Occipital lobe (tissue), 2 donors: ENCODE results near the gene SOHLH2. TPM values are rescaled to one million over a fixed set of nuclear protein-coding genes. Genes with fewer than 3 reads are reported as not detected.
A peak's percentile ranks its signal among the peaks of the same experiment; 100 is the strongest.

Experiments used
- DNase-seq: peaks from one replicate; lab custom pipeline; 2025; lab: John Stamatoyannopoulos, UW
- total RNA-seq: library from RNA; depleted of rRNA; stranded (reverse); fragments of >200 nt; gene quantifications from one replicate; pipeline ENCODE4 v1.2.3, GENCODE V29; 2014

SOHLH2 gene
- total RNA-seq, 1 donor from 2014 or later, result 0.31 TPM

DNA sequence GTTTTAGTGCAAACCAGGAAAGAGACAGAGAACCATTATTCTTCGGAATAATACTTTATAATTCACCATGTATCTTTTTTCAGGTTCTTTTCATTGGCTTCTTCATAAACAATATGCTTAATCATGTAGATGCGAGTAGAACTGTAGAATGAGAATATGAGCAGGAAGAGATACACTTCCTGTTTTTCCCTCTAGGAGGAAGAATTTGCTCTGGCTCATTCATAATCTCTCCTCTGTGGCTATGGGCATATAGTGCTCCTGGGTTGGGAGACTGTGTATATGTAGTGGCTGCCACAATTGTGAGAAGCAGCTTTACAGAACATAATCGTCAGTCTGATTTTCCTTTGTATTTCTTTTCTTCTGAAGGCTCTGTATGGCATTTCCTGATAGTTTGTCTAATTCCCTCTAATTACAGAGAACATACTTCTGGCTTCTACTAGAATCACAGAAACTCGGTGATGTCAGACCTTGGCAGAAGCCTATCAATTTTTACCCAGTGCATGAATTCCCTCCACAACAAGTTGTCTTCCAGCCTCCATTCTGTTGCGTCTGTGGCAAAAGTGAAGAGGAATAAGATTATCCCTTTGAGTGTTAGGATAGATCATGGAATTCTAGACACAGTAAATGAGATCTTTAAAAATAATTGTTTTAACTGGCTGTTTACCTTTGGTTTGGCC is 80.3 kb downstream of the SOHLH2 start:
- DNase-seq, result no peak

DNA sequence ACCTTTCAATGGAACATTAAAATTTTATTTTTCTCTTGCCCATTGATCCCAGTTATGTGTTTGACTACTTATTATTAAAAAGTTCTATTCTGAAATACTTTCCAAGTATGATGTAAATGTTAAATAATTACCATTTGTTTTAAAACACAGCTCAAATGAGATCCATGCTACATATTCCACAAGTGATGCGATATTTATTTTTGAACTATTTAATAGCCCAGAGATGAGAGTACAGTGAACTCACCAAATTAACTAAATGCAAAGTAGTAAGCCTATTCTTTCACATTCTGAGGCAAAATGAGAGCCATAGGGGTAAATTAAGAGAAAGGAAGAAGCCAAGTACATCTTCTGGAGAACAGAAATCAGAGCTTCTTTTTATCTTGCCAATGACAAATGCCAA is 82.0 kb downstream of the SOHLH2 start:
- DNase-seq, result no peak

DNA sequence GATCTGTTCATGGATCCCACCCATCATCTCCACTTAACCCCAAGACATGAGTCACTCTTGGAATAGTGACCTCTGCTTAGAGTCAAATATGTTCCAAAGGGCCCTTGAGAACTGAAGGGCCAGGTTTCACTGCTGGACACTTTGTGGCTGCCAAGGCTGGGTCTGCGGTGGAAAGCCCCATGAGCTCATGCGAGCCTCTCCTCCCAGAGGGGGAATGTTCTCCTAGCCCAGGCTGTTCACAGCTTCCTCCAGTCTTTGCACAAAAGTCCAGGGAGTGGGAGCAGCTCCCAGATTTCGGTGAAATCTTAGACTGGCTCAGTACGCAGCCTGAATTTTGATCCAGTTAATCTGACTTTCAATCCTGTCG is 82.4 kb downstream of the SOHLH2 start:
- DNase-seq, result peak; percentile 50

DNA sequence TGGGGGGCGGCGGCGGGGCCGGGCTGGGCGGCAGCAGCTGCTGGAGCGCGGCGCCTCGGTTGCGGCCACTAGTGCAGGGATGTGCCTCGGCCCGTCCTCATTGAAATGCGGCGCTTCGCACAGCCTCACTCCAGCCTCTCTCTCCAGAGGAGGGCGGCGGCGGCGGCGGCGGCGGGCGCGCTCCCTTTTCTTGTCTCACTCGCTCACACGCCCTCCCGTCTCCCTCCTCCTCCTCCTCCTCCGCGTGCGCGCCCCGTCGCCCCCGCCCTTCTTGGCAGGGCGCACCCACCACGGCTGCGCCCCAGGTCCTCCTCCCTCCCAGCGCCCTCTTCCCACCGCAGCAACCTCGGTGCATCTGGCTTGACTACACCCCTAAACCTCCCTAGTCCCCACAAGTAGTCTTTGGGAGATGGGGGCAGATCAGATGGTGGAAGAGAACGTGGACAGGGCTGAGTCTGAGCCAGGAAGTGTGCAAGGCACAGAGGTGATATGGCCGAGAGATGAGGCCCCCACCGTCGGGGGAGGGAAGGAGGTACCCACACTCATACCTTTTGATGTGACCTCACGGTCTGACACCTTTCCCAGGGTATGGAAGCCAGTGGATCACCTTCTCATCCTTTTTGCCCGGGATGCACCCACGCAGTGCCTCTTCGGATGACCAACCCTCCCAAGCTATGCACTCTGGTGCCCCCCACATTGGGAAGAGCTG is 83.0 kb downstream of the SOHLH2 start, which contains the start of gene DCLK1:
Gene DCLK1, minus strand, starts transcription at position 161 of the 709 bp plus-strand sequence.
- DNase-seq, result peak; percentile 64

DNA sequence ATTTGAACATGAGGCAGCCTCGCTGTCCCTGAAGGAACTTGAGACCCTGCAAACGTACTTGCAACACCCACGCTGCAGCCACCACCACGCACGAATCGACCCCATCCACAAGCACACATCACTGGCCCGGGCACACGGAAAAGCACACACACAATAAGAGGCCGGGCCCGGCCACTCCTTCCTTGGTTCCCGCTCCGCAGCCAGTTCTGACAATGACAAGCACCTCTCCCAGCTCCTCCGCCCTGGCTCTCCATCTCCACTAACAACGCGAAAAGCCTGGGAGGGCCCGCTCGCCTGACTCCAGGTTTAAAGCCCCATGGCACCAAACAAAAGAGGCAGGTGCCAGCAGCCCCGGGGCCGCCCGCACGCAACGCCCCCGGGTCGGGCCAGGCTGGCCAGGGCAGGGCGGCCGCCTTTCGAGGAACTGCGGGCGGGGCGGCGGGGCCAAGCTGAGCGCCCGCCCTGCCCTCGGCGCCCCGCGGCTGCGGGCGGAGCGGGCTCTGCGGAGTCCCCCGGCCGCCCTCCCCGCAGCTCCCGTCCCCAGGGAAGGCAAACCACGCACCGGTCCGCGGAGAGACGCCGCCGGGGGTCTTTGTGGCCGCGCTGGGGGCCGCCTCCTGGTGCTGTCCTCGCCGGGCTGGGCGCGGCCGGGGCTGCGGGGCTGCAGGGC is 83.7 kb downstream of the SOHLH2 start:
- DNase-seq, result no peak

DNA sequence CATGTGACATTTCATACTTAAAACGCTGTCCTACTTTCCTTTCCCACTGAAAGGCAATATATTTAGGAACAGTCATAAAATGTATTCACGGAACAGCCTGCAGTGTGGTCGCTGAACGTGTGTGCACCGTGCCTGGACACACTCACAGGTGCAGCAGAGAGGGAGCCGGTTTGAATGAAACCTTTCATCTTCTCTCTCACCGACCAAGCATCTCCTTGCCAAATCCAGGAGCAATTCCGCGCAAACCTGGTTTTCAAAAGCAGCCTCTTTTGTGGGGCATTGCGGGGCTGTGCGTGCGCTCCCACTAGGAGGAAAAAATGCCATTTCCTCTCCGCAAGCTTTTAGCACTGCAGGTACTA is 84.2 kb downstream of the SOHLH2 start:
- DNase-seq, result no peak

DNA sequence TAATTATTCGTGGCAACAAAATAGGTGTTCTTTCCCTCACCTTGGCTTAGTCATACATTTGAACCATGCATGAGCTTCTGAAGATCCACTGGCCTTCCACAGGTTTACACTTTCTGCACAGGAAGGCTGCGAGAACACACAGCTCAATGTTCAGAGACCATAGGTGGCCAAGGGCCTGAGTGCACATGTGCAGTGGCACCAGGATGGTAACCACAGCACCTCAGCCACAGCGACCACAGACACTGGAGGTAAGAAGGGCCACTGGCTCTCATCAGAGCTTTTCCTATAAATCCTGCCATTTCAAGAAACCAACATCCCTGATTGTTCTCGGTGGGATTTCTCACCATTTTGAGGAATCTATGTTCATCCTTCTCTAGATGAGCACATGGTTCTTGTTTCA is 84.8 kb downstream of the SOHLH2 start:
- DNase-seq, result no peak

DNA sequence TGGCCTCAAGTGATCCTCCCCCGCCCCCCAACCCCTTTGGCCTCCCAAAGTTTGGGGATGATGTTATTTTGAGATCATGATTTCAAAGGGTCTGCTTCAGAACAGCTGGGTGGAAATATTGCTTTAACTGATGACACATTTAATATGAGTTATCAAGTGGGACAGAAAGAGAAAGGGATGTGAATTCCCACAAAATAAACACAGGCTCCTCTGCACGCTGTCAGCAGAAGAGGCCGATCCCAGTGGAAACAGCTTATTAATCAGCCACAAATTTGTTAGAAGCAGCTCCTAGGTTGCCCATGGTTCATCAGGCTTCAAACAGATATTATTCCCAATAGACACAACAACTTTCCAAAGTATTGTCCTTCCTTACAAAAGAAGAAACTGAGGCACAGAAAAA is 87.9 kb downstream of the SOHLH2 start:
- DNase-seq, result no peak

DNA sequence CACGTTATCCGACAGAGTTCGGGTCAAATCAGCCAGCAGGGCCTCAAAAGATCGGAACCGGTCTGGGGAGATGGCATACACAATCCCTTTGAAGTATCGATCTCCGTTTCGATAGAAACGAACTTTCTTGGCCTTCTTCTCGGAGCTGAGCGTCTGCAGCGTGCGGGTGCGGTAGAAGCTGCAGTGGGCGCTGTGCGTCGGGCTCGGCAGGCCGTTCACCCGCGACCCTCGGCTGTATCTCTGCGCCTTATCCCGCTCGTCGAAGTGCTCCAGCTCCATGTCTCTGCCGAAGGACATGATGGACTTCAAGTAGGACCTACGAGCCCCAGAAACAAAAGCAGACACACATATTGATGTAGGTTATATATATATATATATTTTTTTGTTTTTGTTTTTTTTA is 88.5 kb downstream of the SOHLH2 start:
- DNase-seq, result no peak

DNA sequence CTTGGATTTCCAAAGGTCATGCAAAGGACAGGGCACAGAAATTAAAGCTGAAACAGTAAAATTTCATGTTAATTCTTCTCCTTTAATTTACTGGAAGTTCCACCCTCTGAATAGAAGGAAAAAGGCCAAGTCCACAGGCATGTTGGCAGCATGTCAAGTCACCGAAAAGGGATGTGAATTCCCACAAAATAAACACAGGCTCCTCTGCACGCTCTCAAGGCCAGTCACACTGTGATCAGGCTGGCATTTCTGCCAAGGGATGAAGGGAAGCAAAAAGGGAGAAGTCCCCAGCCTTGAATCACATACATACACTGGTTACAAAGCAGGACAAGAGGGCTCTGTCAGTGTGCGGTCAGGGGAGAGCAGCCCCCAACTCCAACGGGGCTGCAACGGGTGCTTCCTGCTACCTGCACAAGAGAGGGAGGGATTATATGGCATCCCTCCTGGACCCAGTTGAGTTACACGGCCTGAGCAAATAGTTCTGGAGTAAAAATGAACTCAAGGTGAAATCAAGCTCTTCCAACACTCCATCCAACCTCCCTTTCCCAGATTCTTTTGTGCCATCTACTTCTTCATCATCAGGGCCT is 90.0 kb downstream of the SOHLH2 start:
- no peak for DNase-seq

Other genes starting within 250 kb of the SOHLH2 start
- gene DCLK1, start 83.2 kb downstream of the SOHLH2 start, total RNA-seq, result 385 TPM
- gene CCDC169, start 83.3 kb upstream of the SOHLH2 start, total RNA-seq, result 2.7 TPM
- gene SPART, start 131.8 kb upstream of the SOHLH2 start, total RNA-seq, result 31.4 TPM
- gene CCNA1, start 217.9 kb upstream of the SOHLH2 start, total RNA-seq, result 6.6 TPM